Skin epidermis (tissue), 12 donors: ENCODE data around the gene CUX1.
"Not testable (repeated sequence)": the region's sequence is repeated elsewhere in the genome, so short reads cannot be mapped to it uniquely, and the experiment has no call there.

Experiments
- H3K27ac ChIP-seq, 21 experiments: fragments of 200-600 bp; sonication (generic) in 11 of 21; one replicate each; pipeline ENCODE4 v1.5.0; 2020; ENCODE audit warnings: mild to moderate bottlenecking in 3 of 21, inconsistent platforms in 2 of 21, moderate library complexity in 2 of 21
- H3K4me3 ChIP-seq, 7 experiments: fragments of 200-600 bp; sonication (generic) in 2 of 7; one replicate each; pipeline ENCODE4 v1.5.0; 2020; ENCODE audit warnings: inconsistent platforms in 2 of 7, mild to moderate bottlenecking in 2 of 7, moderate library complexity in 1 of 7

CUX1 gene

GRCh38 chr7:102227371-102227770, 409.9 kb downstream of the CUX1 start:
- Histone ChIP-seq H3K4me3 (no peak overlapping the region), H3K27ac (no peak overlapping the region)

- H3K27ac ChIP-seq, result no peak overlapping the region
- H3K4me3 ChIP-seq, result no peak overlapping the region
Observed at GRCh38 chr7:102228935-102229334, 411.5 kb downstream of the CUX1 start.

GRCh38 chr7:102230162-102230561, 412.7 kb downstream of the CUX1 start:
- not testable (repeated sequence) for H3K4me3 ChIP-seq, H3K27ac ChIP-seq

- no peak overlapping the region for H3K27ac ChIP-seq
Observed at GRCh38 chr7:102230593-102230992, 413.2 kb downstream of the CUX1 start.

GRCh38 chr7:102232611-102233286, 415.3 kb downstream of the CUX1 start:
- no peak overlapping the region for H3K27ac ChIP-seq
- H3K4me3 ChIP-seq, result no peak overlapping the region

More at GRCh38 chr7:102230593-102230992, 413.2 kb downstream of the CUX1 start:
- H3K4me3 ChIP-seq, result no peak overlapping the region

GRCh38 chr7:102234131-102234530, 416.7 kb downstream of the CUX1 start:
- H3K4me3 ChIP-seq, result no peak overlapping the region
- H3K27ac ChIP-seq, result no peak overlapping the region

- Histone ChIP-seq H3K27ac (no peak overlapping the region), H3K4me3 (no peak overlapping the region)
Observed at GRCh38 chr7:102234801-102235550, 417.6 kb downstream of the CUX1 start.

- Histone ChIP-seq H3K27ac (no peak overlapping the region), H3K4me3 (no peak overlapping the region)
Observed at GRCh38 chr7:102236102-102236501, 418.7 kb downstream of the CUX1 start.

- no peak overlapping the region for H3K4me3 ChIP-seq
- no peak overlapping the region for H3K27ac ChIP-seq
Observed at GRCh38 chr7:102236592-102237287, 419.3 kb downstream of the CUX1 start.

GRCh38 chr7:102239206-102239820, 421.9 kb downstream of the CUX1 start:
- Histone ChIP-seq H3K4me3 (no peak overlapping the region), H3K27ac (no peak overlapping the region)

GRCh38 chr7:102241431-102241830, 424.0 kb downstream of the CUX1 start:
- Histone ChIP-seq H3K4me3 (no peak overlapping the region), H3K27ac (no peak overlapping the region)

GRCh38 chr7:102244601-102245000, 427.2 kb downstream of the CUX1 start:
- H3K4me3 ChIP-seq, result no peak overlapping the region
- no peak overlapping the region for H3K27ac ChIP-seq

GRCh38 chr7:102248081-102248455, 430.6 kb downstream of the CUX1 start:
- no peak overlapping the region for H3K4me3 ChIP-seq
- no peak overlapping the region for H3K27ac ChIP-seq

GRCh38 chr7:102248456-102249395, 431.3 kb downstream of the CUX1 start:
- H3K27ac ChIP-seq, result no peak overlapping the region

GRCh38 chr7:102251531-102252365, 434.3 kb downstream of the CUX1 start:
- no peak overlapping the region for H3K4me3 ChIP-seq
- no peak overlapping the region for H3K27ac ChIP-seq

More at GRCh38 chr7:102248456-102249395, 431.3 kb downstream of the CUX1 start:
- no peak overlapping the region for H3K4me3 ChIP-seq

- H3K27ac ChIP-seq, result no peak overlapping the region
Observed at GRCh38 chr7:102252366-102252982, 435.0 kb downstream of the CUX1 start.

GRCh38 chr7:102253066-102253972, 435.9 kb downstream of the CUX1 start:
- H3K4me3 ChIP-seq, result no peak overlapping the region
- no peak overlapping the region for H3K27ac ChIP-seq

More at GRCh38 chr7:102252366-102252982, 435.0 kb downstream of the CUX1 start:
- H3K4me3 ChIP-seq, result no peak overlapping the region
